Astrocyte (in vitro differentiated cells and primary cell): Measurements from ENCODE around the gene SNED1.

Experiments
- CTCF ChIP-seq: IDR thresholded peaks from 2 replicates; pipeline ENCODE4 v1.5.1; 2011; ENCODE audit warnings: low read depth, mild to moderate bottlenecking, inconsistent platforms, low read length, moderate library complexity; ENCODE audit not compliant: insufficient read depth
- EZH2 ChIP-seq: IDR thresholded peaks from 2 replicates; pipeline ENCODE4 v1.6.1; 2012; ENCODE audit warnings: mild to moderate bottlenecking, low read length, inconsistent platforms; ENCODE audit not compliant: insufficient read depth

DNA sequence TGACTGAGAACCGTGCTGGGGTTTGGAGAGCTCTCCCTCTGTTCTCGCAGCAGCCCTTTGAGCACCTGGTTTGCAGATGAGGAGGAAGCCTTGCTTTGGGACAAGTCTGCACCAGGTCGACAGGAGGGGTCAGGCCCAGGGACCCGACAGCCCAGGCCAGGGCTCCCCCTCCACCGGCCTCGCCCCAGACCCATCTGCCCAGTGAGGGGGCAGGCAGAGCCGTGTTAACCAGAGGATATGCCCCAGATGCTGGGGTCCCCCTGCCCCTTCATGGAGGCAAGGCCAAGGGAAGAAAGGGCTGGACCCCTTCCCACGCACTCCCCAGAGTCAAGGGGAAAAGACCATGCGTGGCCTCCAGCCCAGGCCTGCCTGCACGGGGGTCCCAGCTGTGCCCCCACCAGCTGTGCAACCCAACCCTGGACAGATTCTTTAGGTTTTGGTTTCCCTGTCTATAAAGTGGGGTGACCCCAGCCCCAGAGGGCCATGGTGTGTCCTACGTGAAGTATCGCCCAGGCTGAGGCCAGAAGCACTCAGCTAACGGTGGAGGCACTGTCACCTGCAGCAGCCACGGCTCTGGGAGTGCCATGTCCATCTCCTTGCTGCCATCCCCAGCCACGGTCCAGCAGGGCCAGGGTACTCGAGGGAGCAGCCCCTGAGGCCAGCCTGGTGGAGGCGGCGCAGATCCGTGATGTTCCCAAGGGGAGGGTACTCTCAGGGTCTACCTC is 4.8 kb upstream of the SNED1 start:
- TF ChIP-seq CTCF (no peak), EZH2 (no peak)
